AG10803 (cell line): Measurements from ENCODE around the gene SBNO1.
"Not testable (repeated sequence)": the region's sequence is repeated elsewhere in the genome, so short reads cannot be mapped to it uniquely, and the experiment has no call there.

Experiments
- DNase-seq: peaks from one replicate; pipeline ENCODE4 v3.0.0; 2010; ENCODE audit warnings: low read depth
- H3K4me3 ChIP-seq: 2 replicates; pipeline ENCODE4 v1.5.1; 2011; ENCODE audit warnings: mild to moderate bottlenecking, low read length, control low read depth
- CTCF ChIP-seq: conservative IDR thresholded peaks from 2 replicates; pipeline ENCODE4 v1.5.1; 2011; ENCODE audit warnings: mild to moderate bottlenecking, low read length, control low read depth, inconsistent platforms

SBNO1 gene

GRCh38 chr12:123335490-123335889, 29.2 kb downstream of the SBNO1 start:
- no peak for DNase-seq
- no peak for TF ChIP-seq CTCF
- no peak overlapping the region for H3K4me3 ChIP-seq

GRCh38 chr12:123329799-123330198, 34.8 kb downstream of the SBNO1 start:
- TF ChIP-seq CTCF: no peak
- H3K4me3 ChIP-seq: no peak overlapping the region
- DNase-seq: no peak

GRCh38 chr12:123319826-123320225, 44.8 kb downstream of the SBNO1 start:
- H3K4me3 ChIP-seq: no peak overlapping the region
- DNase-seq: no peak
- no peak for TF ChIP-seq CTCF

- no peak overlapping the region for H3K4me3 ChIP-seq
- DNase-seq: no peak
- no peak for TF ChIP-seq CTCF
These were observed 45.4 kb downstream of the SBNO1 start for GRCh38 chr12:123319273-123319672.

GRCh38 chr12:123313046-123313445, 51.6 kb downstream of the SBNO1 start:
- not testable (repeated sequence) for H3K4me3 ChIP-seq, DNase-seq

- no peak overlapping the region for H3K4me3 ChIP-seq
- TF ChIP-seq CTCF: no peak
- DNase-seq: no peak
These were observed 58.4 kb downstream of the SBNO1 start for GRCh38 chr12:123306200-123306599.

- H3K4me3 ChIP-seq: no peak overlapping the region
- TF ChIP-seq CTCF: no peak
- DNase-seq: no peak
These were observed 59.5 kb downstream of the SBNO1 start for GRCh38 chr12:123305136-123305535.

GRCh38 chr12:123293178-123293760, 71.4 kb downstream of the SBNO1 start:
- no peak overlapping the region for H3K4me3 ChIP-seq
- no peak for TF ChIP-seq CTCF
- no peak for DNase-seq
